GM18502 (cell line): ENCODE measurements around the gene CARS2.
A peak's percentile ranks its signal among the peaks of the same experiment; 100 is the strongest.
"Not testable (repeated sequence)": the region's sequence is repeated elsewhere in the genome, so short reads cannot be mapped to it uniquely, and the experiment has no call there.

ENCODE experiments used
- ATAC-seq: cut with Tn5 transposase; IDR thresholded peaks from one replicate; pipeline ENCODE4 v1.9.1; 2021; ENCODE audit warnings: mild to moderate bottlenecking; ENCODE audit not compliant: unreplicated experiment, poor library complexity

CARS2 gene

DNA sequence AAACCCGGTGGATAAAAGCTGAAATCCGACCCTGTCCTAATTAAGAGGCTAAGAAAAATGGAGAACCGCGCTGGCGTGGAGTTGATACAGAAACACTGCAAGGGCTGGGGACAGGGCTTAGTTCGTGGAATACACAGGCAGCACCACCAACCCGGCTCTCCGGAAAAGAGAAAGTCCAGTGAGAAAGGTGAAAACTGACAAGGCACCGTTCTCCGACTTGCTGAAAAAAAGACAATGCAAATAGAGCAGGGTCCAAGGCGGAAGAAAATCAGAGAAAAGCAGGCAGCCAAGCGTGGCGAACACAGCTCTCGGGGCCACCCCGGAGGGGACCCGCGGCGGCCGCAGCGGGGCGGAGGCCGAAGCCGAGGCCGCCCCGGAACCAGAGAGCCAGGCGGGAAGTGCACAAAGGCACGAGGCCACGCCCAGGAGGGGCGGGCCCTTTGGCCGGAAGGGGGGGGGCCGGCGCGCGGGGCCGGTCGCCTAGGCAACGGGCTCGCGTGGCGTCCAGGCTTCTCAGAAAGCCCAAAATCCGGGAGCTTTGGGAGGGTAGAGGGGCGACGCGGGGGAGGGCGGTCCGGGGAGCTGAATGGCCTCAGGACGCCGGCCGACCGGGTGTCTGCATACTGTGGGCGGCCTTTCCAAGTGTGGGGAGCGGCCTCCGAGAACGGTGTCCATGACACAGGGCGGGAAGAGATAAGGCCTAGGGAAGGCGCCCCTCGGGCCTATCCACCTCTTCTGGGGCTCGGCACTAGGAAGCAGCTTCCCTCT is 6.3 kb upstream of the CARS2 start:
- ATAC-seq, result peak; percentile 35

DNA sequence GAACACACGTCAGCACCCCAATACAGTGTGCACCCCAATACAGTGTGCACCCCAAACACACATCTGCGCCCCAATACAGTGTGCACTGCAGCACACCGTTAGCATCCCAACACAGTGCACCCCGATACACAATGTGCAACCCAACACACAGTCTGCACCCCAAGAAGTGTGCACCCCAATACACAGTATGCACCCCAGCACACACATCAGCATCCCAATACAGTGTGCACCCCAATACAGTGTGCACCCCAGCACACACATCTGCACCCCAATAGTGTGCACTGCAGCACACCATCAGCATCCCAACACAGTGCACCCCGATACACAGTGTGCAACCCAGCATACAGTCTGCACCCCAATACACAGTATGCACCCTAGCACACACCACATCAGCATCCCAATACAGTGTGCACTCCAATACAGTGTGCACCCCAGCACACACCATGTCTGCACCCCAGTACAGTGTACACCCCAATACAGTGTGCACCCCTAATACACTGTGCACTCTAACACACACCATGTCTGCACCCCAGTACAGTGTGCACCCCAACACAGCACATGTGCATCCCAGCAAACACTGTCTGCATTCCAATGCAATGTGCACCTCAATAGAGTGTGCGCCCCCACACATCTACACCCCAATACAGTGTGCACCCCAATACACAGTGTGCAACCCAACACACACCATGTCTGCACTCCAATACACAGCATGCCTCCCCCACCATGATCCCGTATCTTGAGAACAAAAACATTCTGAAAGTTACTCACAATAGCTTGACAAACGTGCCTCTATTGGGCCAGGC is 855 bp upstream of the CARS2 start:
- ATAC-seq, result peak; percentile 3

- no peak for ATAC-seq
Measured at GRCh38 chr13:110705356-110705825, 525 bp downstream of the CARS2 start.

- ATAC-seq, result no peak
Measured at GRCh38 chr13:110702591-110703526, 3.1 kb downstream of the CARS2 start.

GRCh38 chr13:110702089-110702488 is 3.8 kb downstream of the CARS2 start:
- ATAC-seq, result no peak

GRCh38 chr13:110701061-110701460 is 4.9 kb downstream of the CARS2 start:
- not testable (repeated sequence) for ATAC-seq

DNA sequence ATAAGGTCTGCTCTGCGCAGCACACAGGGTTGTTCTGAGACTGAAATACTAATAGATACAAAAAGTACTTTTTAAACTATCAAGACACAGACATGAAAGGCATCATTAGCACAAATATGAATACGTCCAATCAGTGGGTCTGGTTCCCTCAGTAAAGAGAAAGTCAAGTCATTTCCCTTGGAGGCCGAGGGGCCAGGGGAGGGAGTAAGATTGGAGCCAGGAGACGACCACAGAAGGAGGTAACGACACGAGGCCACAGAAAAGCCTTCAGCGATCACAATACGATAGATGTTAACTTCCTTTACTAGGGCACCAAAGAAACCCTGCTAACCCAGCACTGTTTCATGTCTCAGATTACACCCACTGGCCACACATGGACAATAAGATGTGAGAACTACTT is 5.3 kb downstream of the CARS2 start:
- ATAC-seq, result no peak

GRCh38 chr13:110700186-110700585 is 5.7 kb downstream of the CARS2 start:
- no peak for ATAC-seq

GRCh38 chr13:110699148-110700145 is 6.5 kb downstream of the CARS2 start:
- peak; percentile 7 for ATAC-seq

GRCh38 chr13:110698689-110699088 is 7.2 kb downstream of the CARS2 start:
- peak; percentile 84 for ATAC-seq

GRCh38 chr13:110697842-110698241 is 8.1 kb downstream of the CARS2 start:
- no peak for ATAC-seq

GRCh38 chr13:110696776-110697175 is 9.1 kb downstream of the CARS2 start:
- no peak for ATAC-seq

GRCh38 chr13:110695774-110696173 is 10.1 kb downstream of the CARS2 start:
- ATAC-seq, result not testable (repeated sequence)

GRCh38 chr13:110690516-110690915 is 15.4 kb downstream of the CARS2 start:
- no peak for ATAC-seq

DNA sequence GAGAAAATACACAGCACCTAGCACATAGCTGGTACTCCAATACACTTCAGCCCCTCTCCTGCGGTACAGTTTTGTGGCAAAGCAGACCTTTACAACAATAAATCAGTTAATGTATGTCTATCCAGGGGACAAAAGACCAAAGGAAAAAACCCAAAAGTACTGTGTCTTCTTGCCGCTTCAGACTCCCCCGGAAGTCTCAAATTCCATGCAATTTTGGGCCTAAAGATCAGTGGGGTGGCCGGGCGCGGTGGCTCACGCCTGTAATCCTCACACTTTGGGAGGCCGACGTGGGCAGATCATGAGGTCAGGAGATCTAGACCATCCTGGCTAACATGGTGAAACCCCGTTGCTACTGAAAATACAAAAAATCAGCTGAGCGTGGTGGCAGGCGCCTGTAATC is 16.2 kb downstream of the CARS2 start:
- ATAC-seq, result no peak

DNA sequence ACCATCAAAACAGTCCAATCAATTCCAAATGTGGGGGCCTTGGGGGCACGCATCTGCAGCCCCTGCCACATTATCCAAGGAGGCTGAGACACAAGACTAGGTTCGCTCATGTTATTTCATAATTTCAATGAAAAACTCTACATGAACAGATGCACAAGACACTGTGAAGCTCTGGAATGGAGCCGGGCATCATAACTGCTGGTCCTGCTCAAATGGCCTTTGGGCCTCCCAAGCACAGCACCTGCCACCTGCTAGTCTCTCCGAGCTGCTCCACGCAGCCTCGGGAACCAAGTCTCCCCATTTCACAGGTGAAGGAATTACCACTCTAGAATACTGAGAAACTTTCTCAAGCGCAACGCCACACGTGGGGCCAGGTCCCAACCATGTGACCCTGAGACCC is 16.9 kb downstream of the CARS2 start:
- no peak for ATAC-seq

- ATAC-seq, result no peak
Measured at GRCh38 chr13:110687736-110688135, 18.2 kb downstream of the CARS2 start.

- no peak for ATAC-seq
Measured at GRCh38 chr13:110685305-110686020, 20.5 kb downstream of the CARS2 start.
